ENCODE results near the gene WDR62.
"Not testable (repeated sequence)": the region's sequence is repeated elsewhere in the genome, so short reads cannot be mapped to it uniquely, and the experiment has no call there.

Gene WDR62

DNA sequence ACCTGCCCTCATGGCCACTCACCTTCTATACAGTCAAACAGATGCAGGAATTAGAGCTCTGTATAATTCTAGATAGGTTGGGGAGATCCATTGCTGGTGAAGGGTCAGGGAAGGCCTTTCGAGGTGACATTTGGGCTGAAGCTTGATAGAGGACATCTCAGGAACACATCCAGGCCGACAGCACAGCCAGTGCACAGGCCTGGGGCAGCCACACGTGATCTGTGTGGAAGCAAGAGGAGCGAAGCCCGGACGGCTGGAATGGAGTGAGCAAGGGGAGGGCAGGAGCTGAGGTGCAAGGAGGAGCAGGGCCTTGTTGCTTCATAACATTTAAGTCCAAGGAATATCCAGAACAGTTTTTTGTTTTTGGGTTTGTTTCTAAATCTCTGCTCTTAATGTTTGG is 51.7 kb downstream of the WDR62 start:
- FAIRE-seq (no peak), DNase-seq (ENCODE audit: extremely low spot score, insufficient read length, low read depth) (no peak)

DNA sequence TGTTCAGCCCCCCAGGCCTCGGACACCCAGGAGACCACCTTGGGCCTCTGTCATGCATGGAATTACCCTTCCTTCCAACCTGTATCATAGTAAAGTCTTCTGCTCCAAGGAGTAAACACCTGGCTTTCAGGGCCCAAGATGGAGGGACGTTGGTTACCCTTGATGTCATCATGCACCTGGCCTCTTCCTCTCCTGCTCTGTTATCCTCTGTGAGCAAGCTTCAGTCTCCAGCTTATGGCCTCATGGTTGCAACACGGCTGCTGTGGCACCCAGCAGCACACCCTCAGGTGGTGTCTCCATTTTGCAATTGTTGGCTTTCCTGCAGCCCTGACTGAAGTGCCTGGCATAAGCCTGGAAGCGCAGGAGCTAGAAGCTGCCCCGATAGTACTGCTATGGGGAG is 52.3 kb downstream of the WDR62 start:
- FAIRE-seq (no peak), DNase-seq (ENCODE audit: extremely low spot score, insufficient read length, low read depth) (no peak)

DNA sequence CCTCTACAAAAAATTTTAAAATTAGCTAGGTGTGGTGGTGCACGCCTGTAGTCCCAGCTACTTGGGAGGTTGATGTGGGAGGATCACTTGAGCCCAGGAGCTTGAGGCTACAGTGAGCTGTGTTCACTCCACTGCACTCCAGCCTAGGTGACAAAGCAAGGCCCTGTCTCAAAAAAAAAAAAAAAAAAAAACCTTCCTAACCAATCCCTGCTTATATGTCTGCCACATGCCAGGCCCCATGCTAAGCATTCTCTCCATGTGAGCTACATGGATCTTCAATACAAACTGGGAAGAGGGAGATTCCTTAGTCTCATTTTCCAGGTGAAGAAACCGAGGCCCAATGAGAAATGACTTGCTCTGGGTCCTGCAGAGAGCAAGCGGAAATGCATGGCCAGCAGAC is 54.0 kb downstream of the WDR62 start:
- no peak for FAIRE-seq
- no peak for DNase-seq (ENCODE audit: extremely low spot score, insufficient read length, low read depth)

- no peak for DNase-seq (ENCODE audit: extremely low spot score, insufficient read length, low read depth)
Observed at GRCh38 chr19:36110487-36111199, 55.9 kb downstream of the WDR62 start, which contains the start of gene OVOL3. Gene OVOL3 (plus strand): TSS chr19:36111143. CDS start chr19:36111203, 60 bp downstream.

GRCh38 chr19:36111200-36111539 is 56.5 kb downstream of the WDR62 start:
- FAIRE-seq (no peak), DNase-seq (ENCODE audit: extremely low spot score, insufficient read length, low read depth) (no peak)

More at GRCh38 chr19:36110487-36111199, 55.9 kb downstream of the WDR62 start, which contains the start of gene OVOL3:
- no peak for FAIRE-seq

DNA sequence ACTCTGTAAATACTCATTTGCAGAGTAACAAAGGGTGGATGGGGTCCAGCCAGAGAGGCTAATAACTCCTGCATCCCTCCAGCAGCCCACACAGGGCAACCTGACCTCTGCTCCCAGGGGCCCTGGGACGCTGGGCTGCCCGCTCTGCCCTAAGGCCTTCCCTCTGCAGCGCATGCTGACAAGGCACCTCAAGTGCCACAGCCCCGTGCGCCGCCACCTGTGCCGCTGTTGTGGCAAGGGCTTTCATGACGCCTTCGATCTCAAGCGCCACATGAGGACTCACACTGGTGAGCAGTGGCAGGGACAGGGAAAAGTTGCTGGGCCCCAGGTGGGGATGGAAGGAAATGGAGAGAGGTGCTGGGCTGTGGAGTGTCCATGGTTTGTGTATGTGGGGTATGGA is 58.0 kb downstream of the WDR62 start:
- FAIRE-seq, result no peak
- no peak for DNase-seq (ENCODE audit: extremely low spot score, insufficient read length, low read depth)

DNA sequence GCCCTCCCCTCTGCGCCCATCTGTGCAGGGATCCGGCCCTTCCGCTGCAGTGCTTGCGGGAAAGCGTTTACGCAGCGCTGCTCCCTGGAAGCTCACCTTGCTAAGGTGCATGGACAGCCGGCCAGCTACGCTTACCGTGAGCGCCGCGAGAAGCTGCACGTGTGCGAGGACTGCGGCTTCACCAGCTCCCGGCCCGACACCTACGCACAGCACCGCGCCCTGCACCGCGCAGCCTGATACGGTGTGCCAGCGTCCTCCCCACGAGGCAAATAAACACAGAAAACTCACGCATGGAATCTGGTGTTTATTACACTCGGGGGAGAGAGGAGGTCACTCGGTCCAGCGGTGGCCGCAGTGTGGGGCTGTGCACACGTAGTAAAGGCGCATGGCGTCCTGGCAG is 58.7 kb downstream of the WDR62 start:
- FAIRE-seq, result no peak

DNA sequence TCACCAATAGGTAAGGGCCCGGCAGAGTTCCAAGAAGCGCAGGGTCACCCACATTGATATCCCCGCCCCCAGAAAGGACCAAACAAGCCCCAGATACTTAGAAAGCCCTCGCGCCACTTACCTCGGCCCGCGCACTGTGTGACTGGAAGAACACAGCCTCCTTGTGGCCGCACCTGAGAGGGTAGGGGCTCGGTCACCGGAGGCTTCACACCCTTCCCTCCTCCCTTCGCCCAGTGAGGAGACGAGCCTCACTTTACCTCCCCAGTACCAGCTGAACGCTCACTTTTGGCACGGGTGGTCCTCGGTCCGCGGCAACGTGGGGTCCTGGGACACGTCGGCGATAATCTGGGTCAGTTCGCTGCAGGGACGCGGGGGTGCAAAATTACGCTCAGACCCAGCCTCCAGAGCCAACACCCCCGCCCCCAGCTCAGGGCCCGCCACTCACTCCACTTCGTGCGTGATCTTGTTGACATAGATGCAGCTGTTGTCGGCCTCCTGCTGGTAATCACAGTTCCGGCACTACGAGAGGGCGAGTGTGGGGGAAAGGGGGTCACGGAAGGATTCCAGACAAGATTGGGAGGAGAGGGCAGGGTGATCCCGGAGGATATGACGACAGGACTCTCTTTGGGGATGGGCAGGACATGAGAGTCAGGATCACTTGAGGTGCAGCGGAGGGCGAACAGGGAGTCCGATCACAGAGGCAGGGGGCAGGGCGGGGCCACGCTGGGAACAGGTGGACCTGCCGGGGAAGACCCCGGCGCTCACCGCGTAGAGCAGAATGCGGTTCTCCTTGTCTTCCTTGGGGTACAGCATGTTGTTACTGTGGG is 59.4 kb downstream of the WDR62 start:
- FAIRE-seq (no peak), DNase-seq (ENCODE audit: extremely low spot score, insufficient read length, low read depth) (no peak)

More for the DNA sequence above, 58.7 kb downstream of the WDR62 start:
- no peak for DNase-seq (ENCODE audit: extremely low spot score, insufficient read length, low read depth)

- FAIRE-seq, result peak; percentile 99
Observed at GRCh38 chr19:36114721-36115452, 60.2 kb downstream of the WDR62 start, which contains the start of gene POLR2I. Gene POLR2I (minus strand): TSS chr19:36114875. CDS start chr19:36114856, 19 bp downstream.

GRCh38 chr19:36115453-36116343 is 61.0 kb downstream of the WDR62 start, which contains the start of gene TBCB:
Gene TBCB (plus strand): TSS chr19:36115468. CDS start chr19:36115561, 93 bp downstream.
- no peak for FAIRE-seq
- DNase-seq (ENCODE audit: extremely low spot score, insufficient read length, low read depth), result peak; percentile 73

More at GRCh38 chr19:36114721-36115452, 60.2 kb downstream of the WDR62 start, which contains the start of gene POLR2I:
- DNase-seq (ENCODE audit: extremely low spot score, insufficient read length, low read depth), result peak; percentile 95

DNA sequence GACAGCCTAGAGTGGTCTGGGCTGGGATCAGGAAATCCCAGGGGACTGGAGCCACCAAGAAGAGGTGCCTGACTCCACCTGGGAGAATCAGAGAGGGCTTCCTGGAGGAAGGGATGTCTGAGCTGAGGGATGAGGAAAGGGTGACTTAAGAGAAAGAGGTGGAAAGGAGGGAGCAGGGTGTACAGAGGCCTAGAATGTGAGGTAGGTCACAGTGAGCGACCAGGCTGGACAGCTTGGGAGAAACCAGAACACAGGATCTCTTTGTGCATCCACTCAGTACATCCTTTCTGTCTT is 61.6 kb downstream of the WDR62 start:
- no peak for DNase-seq (ENCODE audit: extremely low spot score, insufficient read length, low read depth)
- no peak for FAIRE-seq

GRCh38 chr19:36120092-36120983 is 65.6 kb downstream of the WDR62 start:
- FAIRE-seq (no peak), DNase-seq (ENCODE audit: extremely low spot score, insufficient read length, low read depth) (no peak)

GRCh38 chr19:36120984-36121358 is 66.3 kb downstream of the WDR62 start:
- DNase-seq (ENCODE audit: extremely low spot score, insufficient read length, low read depth), result no peak
- FAIRE-seq, result no peak

GRCh38 chr19:36121486-36122124 is 66.9 kb downstream of the WDR62 start:
- no peak for FAIRE-seq
- DNase-seq (ENCODE audit: extremely low spot score, insufficient read length, low read depth), result no peak

- DNase-seq (ENCODE audit: extremely low spot score, insufficient read length, low read depth) (no peak), FAIRE-seq (peak; percentile 18)
Observed at GRCh38 chr19:36125557-36125956, 70.9 kb downstream of the WDR62 start.

DNA sequence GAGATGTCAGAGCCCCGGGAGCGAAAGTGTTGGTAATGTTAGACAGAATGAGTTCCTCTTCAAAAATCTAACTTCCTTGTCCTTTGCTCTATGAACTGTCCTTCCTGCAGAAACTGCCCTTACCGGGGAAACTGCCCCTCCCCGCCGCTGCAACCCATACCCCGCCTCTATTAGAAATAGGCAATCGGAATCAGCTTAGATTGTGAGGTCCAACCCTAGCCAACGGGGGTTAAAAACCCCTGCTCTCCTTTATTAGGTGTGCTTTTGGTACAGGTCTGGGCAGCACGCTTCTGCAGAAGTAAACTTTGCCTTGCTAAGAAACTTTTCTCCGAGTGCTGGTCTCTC is 73.7 kb downstream of the WDR62 start:
- FAIRE-seq (no peak), DNase-seq (ENCODE audit: extremely low spot score, insufficient read length, low read depth) (no peak)

GRCh38 chr19:36131221-36131620 is 76.5 kb downstream of the WDR62 start:
- DNase-seq (ENCODE audit: extremely low spot score, insufficient read length, low read depth); FAIRE-seq: not testable (repeated sequence)

- not testable (repeated sequence) for FAIRE-seq; DNase-seq (ENCODE audit: extremely low spot score, insufficient read length, low read depth)
Observed at GRCh38 chr19:36134867-36135266, 80.2 kb downstream of the WDR62 start.
